SU-DHL-6 (cell line): ENCODE results near the gene GTF2IRD1.

Source experiments
- EZH2phosphoT487 ChIP-seq: fragments of 200-600 bp; sonication (generic), shearing (Covaris generic); conservative IDR thresholded peaks from 2 replicates; pipeline ENCODE4 v1.6.1; 2018; ENCODE audit warnings: mild to moderate bottlenecking, antibody characterized with exemption, low read length, moderate library complexity, mixed read lengths
- TF ChIP-seq, protein P1 (sequence below): fragments of 200-600 bp; sonication (generic); IDR thresholded peaks from one replicate; pipeline ENCODE4 v1.5.1; 2017; ENCODE audit warnings: antibody characterized with exemption, mild to moderate bottlenecking, low read length, moderate library complexity; ENCODE audit not compliant: insufficient read depth, poor library complexity, severe bottlenecking

DNA sequence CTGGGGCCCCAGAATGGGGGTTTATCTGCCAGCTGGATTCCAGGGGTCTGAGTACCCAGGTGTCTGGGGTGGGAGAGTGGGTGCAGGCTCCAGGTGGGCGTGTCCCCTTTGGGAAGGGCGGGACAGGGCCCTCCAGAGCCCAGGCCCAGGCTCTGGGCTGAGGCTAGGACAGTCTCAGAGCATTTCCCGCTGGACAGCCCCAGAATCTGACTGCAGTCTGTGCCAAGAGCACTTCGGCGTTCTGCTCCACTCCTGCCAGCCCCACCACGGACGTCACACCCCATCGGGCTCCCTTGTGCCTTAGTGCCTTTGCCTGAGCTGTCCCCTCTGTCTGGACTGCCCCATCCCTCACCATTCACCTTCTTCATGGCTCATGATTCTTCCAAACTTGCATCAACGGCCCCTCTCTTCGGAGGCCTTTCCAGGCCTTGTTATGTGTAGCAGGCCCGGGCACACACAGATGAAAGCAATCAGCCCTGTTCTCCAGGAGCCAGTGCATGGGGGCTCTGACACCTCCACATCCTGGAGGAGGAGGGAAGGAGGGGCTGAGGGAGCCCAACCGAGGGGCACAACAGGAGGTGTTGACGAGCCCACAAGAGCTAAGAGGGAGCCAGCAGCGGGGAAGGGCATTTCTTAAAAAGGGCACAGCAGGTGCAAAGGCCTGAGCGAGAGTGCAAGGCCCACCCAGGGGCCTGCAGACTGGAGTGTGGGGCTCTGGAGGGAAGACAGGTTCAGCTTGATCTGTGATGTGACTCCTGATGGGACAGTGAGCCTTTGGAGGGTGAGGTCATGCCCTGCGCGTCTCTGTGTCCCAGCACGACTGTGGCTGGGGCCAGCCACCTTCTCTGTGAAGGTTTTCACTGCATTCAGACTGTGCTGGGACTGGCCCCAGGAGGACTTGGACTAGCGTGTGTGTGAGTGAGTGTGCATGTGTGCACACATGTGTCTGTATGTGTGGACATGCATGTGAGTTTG is 41.7 kb downstream of the GTF2IRD1 start:
- TF ChIP-seq, protein P1, sequence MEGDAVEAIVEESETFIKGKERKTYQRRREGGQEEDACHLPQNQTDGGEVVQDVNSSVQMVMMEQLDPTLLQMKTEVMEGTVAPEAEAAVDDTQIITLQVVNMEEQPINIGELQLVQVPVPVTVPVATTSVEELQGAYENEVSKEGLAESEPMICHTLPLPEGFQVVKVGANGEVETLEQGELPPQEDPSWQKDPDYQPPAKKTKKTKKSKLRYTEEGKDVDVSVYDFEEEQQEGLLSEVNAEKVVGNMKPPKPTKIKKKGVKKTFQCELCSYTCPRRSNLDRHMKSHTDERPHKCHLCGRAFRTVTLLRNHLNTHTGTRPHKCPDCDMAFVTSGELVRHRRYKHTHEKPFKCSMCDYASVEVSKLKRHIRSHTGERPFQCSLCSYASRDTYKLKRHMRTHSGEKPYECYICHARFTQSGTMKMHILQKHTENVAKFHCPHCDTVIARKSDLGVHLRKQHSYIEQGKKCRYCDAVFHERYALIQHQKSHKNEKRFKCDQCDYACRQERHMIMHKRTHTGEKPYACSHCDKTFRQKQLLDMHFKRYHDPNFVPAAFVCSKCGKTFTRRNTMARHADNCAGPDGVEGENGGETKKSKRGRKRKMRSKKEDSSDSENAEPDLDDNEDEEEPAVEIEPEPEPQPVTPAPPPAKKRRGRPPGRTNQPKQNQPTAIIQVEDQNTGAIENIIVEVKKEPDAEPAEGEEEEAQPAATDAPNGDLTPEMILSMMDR, result no peak
- no peak for TF ChIP-seq EZH2phosphoT487
